NOMO-1 treated with dmso at 0.1 percent for 144 hours (cell line): ENCODE data around the gene PPARG.
"Not testable (repeated sequence)": the region's sequence is repeated elsewhere in the genome, so short reads cannot be mapped to it uniquely, and the experiment has no call there.

Experiments used
- DNase-seq: peaks from one replicate; lab custom pipeline; 2025; ENCODE audit not compliant: unreplicated experiment; lab: John Stamatoyannopoulos, UW

Gene PPARG

GRCh38 chr3:12456441-12456840 lies 167.6 kb downstream of the PPARG start:
- no peak for DNase-seq

GRCh38 chr3:12457380-12457779 lies 168.5 kb downstream of the PPARG start:
- DNase-seq = not testable (repeated sequence)

- peak; percentile 60 for DNase-seq
Measured at GRCh38 chr3:12458901-12459300, 170.0 kb downstream of the PPARG start.

GRCh38 chr3:12460127-12460526 lies 171.3 kb downstream of the PPARG start:
- no peak for DNase-seq

- no peak for DNase-seq
Measured at GRCh38 chr3:12461097-12461649, 172.3 kb downstream of the PPARG start.

- peak; percentile 49 for DNase-seq
Measured at GRCh38 chr3:12462159-12462947, 173.5 kb downstream of the PPARG start.

GRCh38 chr3:12463686-12464085 lies 174.8 kb downstream of the PPARG start:
- DNase-seq = no peak

- no peak for DNase-seq
Measured at GRCh38 chr3:12464181-12464580, 175.3 kb downstream of the PPARG start.

GRCh38 chr3:12465151-12465835 lies 176.4 kb downstream of the PPARG start:
- DNase-seq = no peak

- DNase-seq = no peak
Measured at GRCh38 chr3:12465836-12466225, 177.0 kb downstream of the PPARG start.

GRCh38 chr3:12467746-12468145 lies 178.9 kb downstream of the PPARG start:
- no peak for DNase-seq

GRCh38 chr3:12468276-12468675 lies 179.4 kb downstream of the PPARG start:
- DNase-seq = no peak

GRCh38 chr3:12468757-12469156 lies 179.9 kb downstream of the PPARG start:
- DNase-seq = no peak

GRCh38 chr3:12469222-12469621 lies 180.4 kb downstream of the PPARG start:
- not testable (repeated sequence) for DNase-seq

- no peak for DNase-seq
Measured at GRCh38 chr3:12470111-12470510, 181.2 kb downstream of the PPARG start.

- no peak for DNase-seq
Measured at GRCh38 chr3:12470680-12471079, 181.8 kb downstream of the PPARG start.

GRCh38 chr3:12471241-12471640 lies 182.4 kb downstream of the PPARG start:
- DNase-seq = no peak

- no peak for DNase-seq
Measured at GRCh38 chr3:12472000-12472610, 183.2 kb downstream of the PPARG start.

GRCh38 chr3:12472796-12473195 lies 183.9 kb downstream of the PPARG start:
- DNase-seq = no peak

GRCh38 chr3:12473511-12473910 lies 184.6 kb downstream of the PPARG start:
- no peak for DNase-seq

- DNase-seq = no peak
Measured at GRCh38 chr3:12476238-12476897, 187.5 kb downstream of the PPARG start.
